WTC11 (cell line): ENCODE results near the gene TMEM11. TPM values are rescaled to one million over a fixed set of nuclear protein-coding genes. Genes with fewer than 3 reads are reported as not detected.

ENCODE experiments used
- ATAC-seq: fragments of 200-7000 bp; cut with Tn5 transposase; 2 replicates; pipeline ENCODE4 v1.10.0; 2021; ENCODE audit warnings: mild to moderate bottlenecking, moderate library complexity
- CTCF ChIA-PET: fragments of 300-600 bp; sonication (Branson Sonifier 250); formaldehyde crosslinking; loops from one replicate; lab custom pipeline; 2021; ENCODE audit warnings: antibody characterized with exemption; lab: Charles Lee
- POLR2A ChIA-PET: fragments of 350-600 bp; sonication (Branson Sonifier 250); formaldehyde crosslinking; loops from one replicate; lab custom pipeline; 2021; ENCODE audit warnings: antibody characterized with exemption; lab: Charles Lee
- DNase-seq: peaks from one replicate; pipeline ENCODE4 v3.0.0; 2021; ENCODE audit warnings: low spot score
- H3K27ac Mint-ChIP-seq: 2 replicates; pipeline ENCODE4 v1.8.0; 2021; ENCODE audit warnings: mixed read lengths
- H3K27me3 Mint-ChIP-seq: 2 replicates; pipeline ENCODE4 v1.8.0; 2021; ENCODE audit warnings: low read depth, mild to moderate bottlenecking, moderate library complexity, mixed read lengths
- H3K36me3 Mint-ChIP-seq: 2 replicates; pipeline ENCODE4 v1.8.0; 2021; ENCODE audit warnings: mixed read lengths
- H3K4me1 Mint-ChIP-seq: 2 replicates; pipeline ENCODE4 v1.8.0; 2022; ENCODE audit warnings: mixed read lengths
- H3K4me3 Mint-ChIP-seq: 2 replicates; pipeline ENCODE4 v1.8.0; 2021; ENCODE audit warnings: mild to moderate bottlenecking, moderate library complexity, mixed read lengths
- H3K9me3 Mint-ChIP-seq: 2 replicates; pipeline ENCODE4 v1.8.0; 2021; ENCODE audit warnings: mixed read lengths
- ATF1 ChIP-seq: sonication (generic); formaldehyde crosslinking; IDR thresholded peaks from 2 replicates; pipeline ENCODE4 v1.8.1; 2023; ENCODE audit warnings: mild to moderate bottlenecking, moderate library complexity, missing genetic modification reagents
- CREB1 ChIP-seq: sonication (generic); formaldehyde crosslinking; IDR thresholded peaks from 2 replicates; pipeline ENCODE4 v1.8.0; 2023; ENCODE audit warnings: mild to moderate bottlenecking, missing genetic modification reagents
- GRHL2 ChIP-seq: fragments of 250-450 bp; sonication (Bioruptor Pico); IDR thresholded peaks from 2 replicates; pipeline ENCODE4 v1.8.0; 2022; ENCODE audit warnings: mild to moderate bottlenecking, moderate library complexity; ENCODE audit not compliant: insufficient replicate concordance, severe bottlenecking
- KAT7 ChIP-seq: sonication (generic); formaldehyde crosslinking; IDR thresholded peaks from 2 replicates; pipeline ENCODE4 v1.8.1; 2023; ENCODE audit warnings: missing genetic modification reagents, mild to moderate bottlenecking, borderline replicate concordance
- NFE2L1 ChIP-seq: sonication (generic); formaldehyde crosslinking; IDR thresholded peaks from 2 replicates; pipeline ENCODE4 v1.8.1; 2023; ENCODE audit warnings: missing genetic modification reagents
- NR1H2 ChIP-seq: sonication (generic); formaldehyde crosslinking; IDR thresholded peaks from 2 replicates; pipeline ENCODE4 v1.9.0; 2021; ENCODE audit warnings: mild to moderate bottlenecking, moderate library complexity, missing genetic modification reagents
- RELA ChIP-seq: sonication (generic); formaldehyde crosslinking; IDR thresholded peaks from 2 replicates; pipeline ENCODE4 v1.8.1; 2022; ENCODE audit warnings: missing genetic modification reagents, mild to moderate bottlenecking, borderline replicate concordance
- SP1 ChIP-seq: sonication (generic); formaldehyde crosslinking; conservative IDR thresholded peaks from 2 replicates; pipeline ENCODE4 v1.8.1; 2022; ENCODE audit warnings: missing genetic modification reagents
- ZBTB21 ChIP-seq: sonication (generic); formaldehyde crosslinking; IDR thresholded peaks from 2 replicates; pipeline ENCODE4 v1.8.1; 2023; ENCODE audit warnings: mild to moderate bottlenecking, missing genetic modification reagents, borderline replicate concordance
- ZNF263 ChIP-seq: sonication (generic); formaldehyde crosslinking; IDR thresholded peaks from 2 replicates; pipeline ENCODE4 v1.8.1; 2022; ENCODE audit warnings: low read depth, mild to moderate bottlenecking, moderate library complexity, missing genetic modification reagents
- ZNF416 ChIP-seq: fragments of 250-450 bp; sonication (Bioruptor Pico); IDR thresholded peaks from 2 replicates; pipeline ENCODE4 v1.9.0; 2021; ENCODE audit warnings: mild to moderate bottlenecking, inconsistent platforms
- ZNF423 ChIP-seq: fragments of 250-450 bp; sonication (Bioruptor Pico); IDR thresholded peaks from 2 replicates; pipeline ENCODE4 v2.1.2; 2022; ENCODE audit warnings: mild to moderate bottlenecking, moderate library complexity
- total RNA-seq: library from RNA; stranded (reverse); gene quantifications from 3 replicates; pipeline ENCODE4 v1.2.3, GENCODE V29; 2021
- TF ChIP-seq, protein P1 (sequence below): sonication (generic); formaldehyde crosslinking; IDR thresholded peaks from 2 replicates; pipeline ENCODE4 v1.8.1; 2022; ENCODE audit warnings: low read depth, missing genetic modification reagents, borderline replicate concordance
- TF ChIP-seq, protein P2 (sequence below): sonication (generic); formaldehyde crosslinking; IDR thresholded peaks from 2 replicates; pipeline ENCODE4 v1.8.0; 2023; ENCODE audit warnings: missing genetic modification reagents, mild to moderate bottlenecking, borderline replicate concordance
- TF ChIP-seq, protein P3 (sequence below): sonication (generic); formaldehyde crosslinking; IDR thresholded peaks from 2 replicates; pipeline ENCODE4 v1.8.1; 2022; ENCODE audit warnings: mild to moderate bottlenecking, moderate library complexity, missing genetic modification reagents
- TF ChIP-seq, protein P4 (sequence below): sonication (generic); formaldehyde crosslinking; IDR thresholded peaks from 2 replicates; pipeline ENCODE4 v1.8.1; 2023; ENCODE audit warnings: mild to moderate bottlenecking, moderate library complexity, missing genetic modification reagents

The TMEM11 gene
- total RNA-seq, 1 experiment from 2014 or later: 37.0 TPM

DNA sequence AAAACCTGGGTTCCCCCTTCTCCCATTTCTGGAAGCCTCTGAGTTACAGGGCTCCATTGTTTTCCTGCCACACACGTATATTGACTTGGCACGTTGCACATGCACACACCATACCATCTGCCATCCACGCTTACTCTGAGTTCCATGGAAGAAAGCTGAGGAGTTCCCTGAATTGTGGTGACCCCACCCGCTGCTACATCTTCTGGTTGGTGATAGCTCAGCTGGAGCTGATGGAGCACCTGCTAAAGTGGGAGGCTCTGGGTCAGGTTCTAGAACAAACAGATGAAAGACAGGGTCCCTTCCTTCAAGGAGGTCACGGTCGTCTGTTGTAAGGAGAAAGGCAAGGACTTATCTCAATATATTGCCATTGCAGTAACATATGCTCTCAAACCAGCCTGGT is 41.1 kb downstream of the TMEM11 start:
- no peaks in the 10 kb centered on the region for H3K4me1 Mint-ChIP-seq
- TF ChIP-seq ZNF416 (CRISPR knock-in tag) (no peak), SP1 (CRISPR knock-in tag) (no peak), GRHL2 (CRISPR knock-in tag) (no peak), NFE2L1 (CRISPR knock-in tag) (no peak), KAT7 (no peak), RELA (no peak), ZNF423 (CRISPR knock-in tag) (no peak), ATF1 (CRISPR knock-in tag) (no peak)
- TF ChIP-seq, protein P1, sequence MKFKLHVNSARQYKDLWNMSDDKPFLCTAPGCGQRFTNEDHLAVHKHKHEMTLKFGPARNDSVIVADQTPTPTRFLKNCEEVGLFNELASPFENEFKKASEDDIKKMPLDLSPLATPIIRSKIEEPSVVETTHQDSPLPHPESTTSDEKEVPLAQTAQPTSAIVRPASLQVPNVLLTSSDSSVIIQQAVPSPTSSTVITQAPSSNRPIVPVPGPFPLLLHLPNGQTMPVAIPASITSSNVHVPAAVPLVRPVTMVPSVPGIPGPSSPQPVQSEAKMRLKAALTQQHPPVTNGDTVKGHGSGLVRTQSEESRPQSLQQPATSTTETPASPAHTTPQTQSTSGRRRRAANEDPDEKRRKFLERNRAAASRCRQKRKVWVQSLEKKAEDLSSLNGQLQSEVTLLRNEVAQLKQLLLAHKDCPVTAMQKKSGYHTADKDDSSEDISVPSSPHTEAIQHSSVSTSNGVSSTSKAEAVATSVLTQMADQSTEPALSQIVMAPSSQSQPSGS: no peak
- ATAC-seq (no peak), DNase-seq (no peak)
- H3K36me3 Mint-ChIP-seq: peaks cover 12% of the 10 kb centered on the region
- CTCF ChIA-PET: no interaction called here
- no peaks in the 10 kb centered on the region for H3K9me3 Mint-ChIP-seq
- no peak overlapping the region for H3K27ac Mint-ChIP-seq
- POLR2A ChIA-PET: no interaction called here
- no peak overlapping the region for H3K4me3 Mint-ChIP-seq
- no peaks in the 10 kb centered on the region; the same call in 1 of the 2 replicates for H3K27me3 Mint-ChIP-seq

DNA sequence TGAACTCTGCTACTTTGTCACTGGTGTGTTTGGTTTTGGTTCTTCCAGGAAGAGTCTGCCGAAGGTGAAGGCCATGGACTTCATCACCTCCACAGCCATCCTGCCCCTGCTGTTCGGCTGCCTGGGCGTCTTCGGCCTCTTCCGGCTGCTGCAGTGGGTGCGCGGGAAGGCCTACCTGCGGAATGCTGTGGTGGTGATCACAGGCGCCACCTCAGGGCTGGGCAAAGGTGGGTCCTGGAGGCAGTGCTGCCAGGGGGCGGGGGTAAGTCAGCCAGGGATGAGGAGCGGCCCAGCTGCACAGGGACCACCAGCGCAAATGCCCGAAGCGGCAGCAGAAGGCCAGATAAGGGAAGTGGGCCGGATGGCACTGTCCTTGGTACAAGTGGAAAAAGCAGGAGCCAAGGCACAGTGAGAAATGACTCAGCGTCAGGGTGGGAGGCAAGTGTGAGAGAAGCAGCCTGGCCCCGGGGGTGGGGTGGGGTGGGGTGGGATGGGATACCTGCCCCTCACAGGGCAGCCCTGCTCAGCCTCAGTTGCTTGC is 41.9 kb downstream of the TMEM11 start:
- no peaks in the 10 kb centered on the region for H3K4me1 Mint-ChIP-seq
- TF ChIP-seq ZBTB21 (CRISPR knock-in tag): no peak
- TF ChIP-seq, protein P2, sequence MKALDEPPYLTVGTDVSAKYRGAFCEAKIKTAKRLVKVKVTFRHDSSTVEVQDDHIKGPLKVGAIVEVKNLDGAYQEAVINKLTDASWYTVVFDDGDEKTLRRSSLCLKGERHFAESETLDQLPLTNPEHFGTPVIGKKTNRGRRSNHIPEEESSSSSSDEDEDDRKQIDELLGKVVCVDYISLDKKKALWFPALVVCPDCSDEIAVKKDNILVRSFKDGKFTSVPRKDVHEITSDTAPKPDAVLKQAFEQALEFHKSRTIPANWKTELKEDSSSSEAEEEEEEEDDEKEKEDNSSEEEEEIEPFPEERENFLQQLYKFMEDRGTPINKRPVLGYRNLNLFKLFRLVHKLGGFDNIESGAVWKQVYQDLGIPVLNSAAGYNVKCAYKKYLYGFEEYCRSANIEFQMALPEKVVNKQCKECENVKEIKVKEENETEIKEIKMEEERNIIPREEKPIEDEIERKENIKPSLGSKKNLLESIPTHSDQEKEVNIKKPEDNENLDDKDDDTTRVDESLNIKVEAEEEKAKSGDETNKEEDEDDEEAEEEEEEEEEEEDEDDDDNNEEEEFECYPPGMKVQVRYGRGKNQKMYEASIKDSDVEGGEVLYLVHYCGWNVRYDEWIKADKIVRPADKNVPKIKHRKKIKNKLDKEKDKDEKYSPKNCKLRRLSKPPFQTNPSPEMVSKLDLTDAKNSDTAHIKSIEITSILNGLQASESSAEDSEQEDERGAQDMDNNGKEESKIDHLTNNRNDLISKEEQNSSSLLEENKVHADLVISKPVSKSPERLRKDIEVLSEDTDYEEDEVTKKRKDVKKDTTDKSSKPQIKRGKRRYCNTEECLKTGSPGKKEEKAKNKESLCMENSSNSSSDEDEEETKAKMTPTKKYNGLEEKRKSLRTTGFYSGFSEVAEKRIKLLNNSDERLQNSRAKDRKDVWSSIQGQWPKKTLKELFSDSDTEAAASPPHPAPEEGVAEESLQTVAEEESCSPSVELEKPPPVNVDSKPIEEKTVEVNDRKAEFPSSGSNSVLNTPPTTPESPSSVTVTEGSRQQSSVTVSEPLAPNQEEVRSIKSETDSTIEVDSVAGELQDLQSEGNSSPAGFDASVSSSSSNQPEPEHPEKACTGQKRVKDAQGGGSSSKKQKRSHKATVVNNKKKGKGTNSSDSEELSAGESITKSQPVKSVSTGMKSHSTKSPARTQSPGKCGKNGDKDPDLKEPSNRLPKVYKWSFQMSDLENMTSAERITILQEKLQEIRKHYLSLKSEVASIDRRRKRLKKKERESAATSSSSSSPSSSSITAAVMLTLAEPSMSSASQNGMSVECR (CRISPR knock-in tag): no peak
- TF ChIP-seq, protein P3, sequence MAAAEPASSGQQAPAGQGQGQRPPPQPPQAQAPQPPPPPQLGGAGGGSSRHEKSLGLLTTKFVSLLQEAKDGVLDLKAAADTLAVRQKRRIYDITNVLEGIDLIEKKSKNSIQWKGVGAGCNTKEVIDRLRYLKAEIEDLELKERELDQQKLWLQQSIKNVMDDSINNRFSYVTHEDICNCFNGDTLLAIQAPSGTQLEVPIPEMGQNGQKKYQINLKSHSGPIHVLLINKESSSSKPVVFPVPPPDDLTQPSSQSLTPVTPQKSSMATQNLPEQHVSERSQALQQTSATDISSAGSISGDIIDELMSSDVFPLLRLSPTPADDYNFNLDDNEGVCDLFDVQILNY (CRISPR knock-in tag): no peak
- TF ChIP-seq CREB1: no peak
- TF ChIP-seq NR1H2 (CRISPR knock-in tag): no peak
- TF ChIP-seq KAT7: no peak
- TF ChIP-seq, protein P4, sequence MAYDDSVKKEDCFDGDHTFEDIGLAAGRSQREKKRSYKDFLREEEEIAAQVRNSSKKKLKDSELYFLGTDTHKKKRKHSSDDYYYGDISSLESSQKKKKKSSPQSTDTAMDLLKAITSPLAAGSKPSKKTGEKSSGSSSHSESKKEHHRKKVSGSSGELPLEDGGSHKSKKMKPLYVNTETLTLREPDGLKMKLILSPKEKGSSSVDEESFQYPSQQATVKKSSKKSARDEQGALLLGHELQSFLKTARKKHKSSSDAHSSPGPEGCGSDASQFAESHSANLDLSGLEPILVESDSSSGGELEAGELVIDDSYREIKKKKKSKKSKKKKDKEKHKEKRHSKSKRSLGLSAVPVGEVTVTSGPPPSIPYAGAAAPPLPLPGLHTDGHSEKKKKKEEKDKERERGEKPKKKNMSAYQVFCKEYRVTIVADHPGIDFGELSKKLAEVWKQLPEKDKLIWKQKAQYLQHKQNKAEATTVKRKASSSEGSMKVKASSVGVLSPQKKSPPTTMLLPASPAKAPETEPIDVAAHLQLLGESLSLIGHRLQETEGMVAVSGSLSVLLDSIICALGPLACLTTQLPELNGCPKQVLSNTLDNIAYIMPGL (CRISPR knock-in tag): no peak
- TF ChIP-seq ZNF263 (CRISPR knock-in tag): no peak
- no peak overlapping the region for H3K27ac Mint-ChIP-seq
- peaks cover 12% of the 10 kb centered on the region for H3K36me3 Mint-ChIP-seq
- H3K4me3 Mint-ChIP-seq: no peak overlapping the region
- DNase-seq (no peak), ATAC-seq (no peak)
- H3K9me3 Mint-ChIP-seq: no peaks in the 10 kb centered on the region
- ChIA-PET POLR2A (no interaction called here), CTCF (no interaction called here)
- H3K27me3 Mint-ChIP-seq: no peaks in the 10 kb centered on the region
